Endothelial cell of umbilical vein (primary cell): ENCODE measurements around the gene TRAPPC14. TPM values are rescaled to one million over a fixed set of nuclear protein-coding genes. Genes with fewer than 3 reads are reported as not detected.

Experiments
- BruUV-seq: library from RNA; stranded (reverse); fragments of 400-500 nt; replicated peaks from 2 replicates; lab custom pipeline; 2021; lab: Mats Ljungman, UMichigan
- CTCF ChIA-PET: fragments of 300-600, 350-600 bp; sonication (Branson Sonifier 250); formaldehyde crosslinking; loops from one replicate; lab custom pipeline; 2021; ENCODE audit warnings: antibody characterized with exemption, inconsistent platforms; lab: Charles Lee
- POLR2A ChIA-PET: fragments of 300-600, 350-600 bp; sonication (Branson Sonifier 250); formaldehyde crosslinking; loops from one replicate; lab custom pipeline; 2021; ENCODE audit warnings: antibody characterized with exemption, inconsistent platforms; lab: Charles Lee
- DNase-seq: peaks from one replicate; pipeline ENCODE4 v3.0.0-alpha.2; 2011; ENCODE audit warnings: low read depth, low spot score
- FAIRE-seq: peaks from 2 replicates; lab custom pipeline; 2011; peaks lifted over from hg19 to GRCh38; lab: Jason Lieb, UNC
- H2AFZ ChIP-seq: 2 replicates; pipeline ENCODE4 v1.6.0; 2012; ENCODE audit warnings: low read depth, low read length, control low read depth, inconsistent platforms
- H3K27ac ChIP-seq: 2 replicates; pipeline ENCODE4 v1.5.1; 2011; ENCODE audit warnings: low read depth, mild to moderate bottlenecking, control low read depth, low read length, moderate library complexity; ENCODE audit not compliant: insufficient read depth
- H3K27me3 ChIP-seq, 2 experiments: 2 replicates each; pipeline versions ENCODE4 v1.6.0 to v1.6.1; 2011; ENCODE audit warnings: low read length in 2 of 2, mixed read lengths in 1 of 2; ENCODE audit not compliant: control insufficient read depth in 2 of 2, insufficient read depth in 2 of 2
- H3K36me3 ChIP-seq, 2 experiments: 2 replicates in 1 of 2; 3 replicates in 1 of 2; pipeline ENCODE4 v1.5.1; 2011; ENCODE audit warnings: low read length in 2 of 2, mild to moderate bottlenecking in 1 of 2, moderate library complexity in 1 of 2; ENCODE audit not compliant: control insufficient read depth in 2 of 2, insufficient read depth in 2 of 2; ENCODE audit errors: extremely low read depth in 1 of 2
- H3K4me1 ChIP-seq: 3 replicates; pipeline ENCODE4 v1.5.1; 2011; ENCODE audit warnings: mild to moderate bottlenecking, low read length; ENCODE audit not compliant: control insufficient read depth, insufficient read depth; ENCODE audit errors: extremely low read depth
- H3K4me2 ChIP-seq: 2 replicates; pipeline ENCODE4 v1.6.1; 2011; ENCODE audit warnings: low read length, control low read depth, mixed read lengths; ENCODE audit not compliant: insufficient read depth
- H3K4me3 ChIP-seq, 3 experiments: fragments of 200-600 bp in 1 of 3; sonication (generic), shearing (Covaris generic) in 1 of 3; replicated peaks in 1 of 3; 2 replicates each; pipeline ENCODE4 v1.5.1; 2011 to 2016; ENCODE audit warnings: control low read depth in 3 of 3, low read length in 3 of 3, mild to moderate bottlenecking in 2 of 3, inconsistent platforms in 1 of 3, low read depth in 1 of 3, moderate library complexity in 1 of 3; ENCODE audit not compliant: insufficient read depth in 1 of 3
- H3K79me2 ChIP-seq: 2 replicates; pipeline ENCODE4 v1.6.0; 2012; ENCODE audit warnings: low read length, inconsistent platforms; ENCODE audit not compliant: control insufficient read depth, insufficient read depth
- H3K9ac ChIP-seq: replicated peaks from 2 replicates; pipeline ENCODE3; 2011; ENCODE audit warnings: low read length, control low read depth; ENCODE audit not compliant: insufficient read depth; ENCODE audit errors: extremely low read depth
- H3K9me1 ChIP-seq: replicated peaks from 3 replicates; pipeline ENCODE4 v1.6.0; 2011; ENCODE audit warnings: mild to moderate bottlenecking, low read length; ENCODE audit not compliant: control insufficient read depth, insufficient read depth; ENCODE audit errors: extremely low read depth
- H3K9me3 ChIP-seq: replicated peaks from 2 replicates; pipeline ENCODE4 v1.5.1; 2012; ENCODE audit warnings: low read length, inconsistent platforms; ENCODE audit not compliant: control insufficient read depth, insufficient read depth
- H4K20me1 ChIP-seq: replicated peaks from 2 replicates; pipeline ENCODE3; 2011; ENCODE audit warnings: mild to moderate bottlenecking, low read length; ENCODE audit not compliant: control insufficient read depth, insufficient read depth; ENCODE audit errors: extremely low read depth
- CTCF ChIP-seq, 2 donors: IDR thresholded peaks; 1 replicate in 1 of 2; 2 replicates in 1 of 2; pipeline ENCODE4 v1.5.1; 2011; ENCODE audit warnings: low read length in 2 of 2, mild to moderate bottlenecking in 2 of 2, moderate library complexity in 2 of 2, control low read depth in 1 of 2, inconsistent platforms in 1 of 2, low read depth in 1 of 2; ENCODE audit not compliant: insufficient read depth in 1 of 2; ENCODE audit errors: extremely low read depth in 1 of 2
- EZH2 ChIP-seq: IDR thresholded peaks from 2 replicates; pipeline ENCODE4 v1.6.1; 2012; ENCODE audit warnings: borderline replicate concordance, low read depth, mild to moderate bottlenecking, moderate library complexity, low read length, inconsistent platforms; ENCODE audit not compliant: severe bottlenecking
- FOS ChIP-seq: IDR thresholded peaks from 2 replicates; pipeline ENCODE4 v1.6.1; 2011; ENCODE audit warnings: mild to moderate bottlenecking, low read length, moderate library complexity, borderline replicate concordance; ENCODE audit not compliant: insufficient read depth
- GATA2 ChIP-seq: IDR thresholded peaks from 2 replicates; pipeline ENCODE4 v1.7.0; 2011; ENCODE audit warnings: low read depth, mild to moderate bottlenecking, moderate library complexity, mixed read lengths, low read length; ENCODE audit not compliant: insufficient read length, insufficient read depth
- JUN ChIP-seq: IDR thresholded peaks from 2 replicates; pipeline ENCODE4 v1.6.1; 2011; ENCODE audit warnings: borderline replicate concordance, low read depth; ENCODE audit not compliant: insufficient read length, insufficient read depth
- MAX ChIP-seq: IDR thresholded peaks from 2 replicates; pipeline ENCODE4 v1.6.1; 2011; ENCODE audit not compliant: insufficient read depth, insufficient read length
- MYC ChIP-seq: IDR thresholded peaks from one replicate; pipeline ENCODE4 v1.6.1; 2011; ENCODE audit warnings: mild to moderate bottlenecking, low read depth, low read length
- POLR2A ChIP-seq: IDR thresholded peaks from 2 replicates; pipeline ENCODE4 v1.6.1; 2012; ENCODE audit warnings: low read depth, mild to moderate bottlenecking, control low read depth, low read length
- POLR2AphosphoS5 ChIP-seq: IDR thresholded peaks from 2 replicates; pipeline ENCODE4 v1.6.1; 2012; ENCODE audit warnings: low read depth, mild to moderate bottlenecking, control low read depth, low read length, moderate library complexity; ENCODE audit not compliant: insufficient read depth
- dilution Hi-C: fragments of 300-500 bp; cut with MboI; formaldehyde crosslinking; loops from one replicate; pipeline ENCODE4 v1.15.0; 2019; ENCODE audit warnings: low sequenced_read_pairs; ENCODE audit not compliant: extremely low pct_ligation_motif_present
- intact Hi-C: fragments of 100-400 bp; cut with micrococcal nuclease; formaldehyde crosslinking; loops from one replicate; pipeline ENCODE4 v1.10.0; 2022
- polyA plus RNA-seq, 4 experiments: library from polyadenylated mRNA; depleted of rRNA in 3 of 4; stranded (reverse) in 3 of 4; unstranded in 1 of 4; fragments of >200 nt; gene quantifications; 2 replicates each; pipeline versions ENCODE4 v1.2.1 to v1.2.3, GENCODE V29; 2011 to 2012; ENCODE audit warnings: missing spikeins in 1 of 4
- total RNA-seq: library from RNA; stranded (reverse); gene quantifications from 2 replicates; pipeline ENCODE4 v1.2.3, GENCODE V29; 2021

TRAPPC14 gene
- total and polyA plus RNA-seq, 2 donors (not counting 3 experiments of a cell fraction or from before 2014, with no cell fraction given), result 13.3 to 23.0 TPM

- Histone ChIP-seq H3K79me2 (peaks cover 6% of the 10 kb centered on the region), H3K9me3 (no peaks in the 10 kb centered on the region), H3K4me3 (no peak overlapping the region), H3K27me3 (no peaks in the 10 kb centered on the region), H3K27ac (no peak overlapping the region), H3K9me1 (no peaks in the 10 kb centered on the region), H3K4me2 (no peak overlapping the region), H2AFZ (no peak overlapping the region), H3K36me3 (peaks cover 0 to 17% of the 10 kb centered on the region in 2 experiments), H3K9ac (no peak overlapping the region), H4K20me1 (no peaks in the 10 kb centered on the region), H3K4me1 (peaks cover 14% of the 10 kb centered on the region)
- CTCF ChIA-PET, result interaction anchor here (0.8 to 3.0 kb wide), 4 partner anchors 13 to 24 kb away, joined by 3 to 10 read pairs (median 5); partner anchors contain the start of gene GAL3ST4
- FAIRE-seq (no peak), DNase-seq (no peak)
- POLR2A ChIA-PET, result no interaction called here
- no TSS peak for BruUV-seq
- dilution Hi-C loops, result no loop called here
- intact Hi-C loops, result no loop called here
- TF ChIP-seq MYC, result no peak
- no peak for TF ChIP-seq EZH2
- TF ChIP-seq MAX, result no peak
- TF ChIP-seq CTCF (IDR thresholded peaks at IDR 0.05; ENCODE audit: extremely low read depth in 1 of 2, insufficient read depth in 1 of 2, low read depth in 1 of 2, low read length in 2 of 2), result no peak
- TF ChIP-seq FOS, result no peak
- no peak for TF ChIP-seq JUN
- no peak for TF ChIP-seq POLR2AphosphoS5
- no peak for TF ChIP-seq GATA2
- TF ChIP-seq POLR2A, result no peak
These were observed 3.7 kb downstream of the TRAPPC14 start for GRCh38 chr7:100154651-100155491.
